Measurements from ENCODE around the gene PHLDA2. TPM values are rescaled to one million over a fixed set of nuclear protein-coding genes. Genes with fewer than 3 reads are reported as not detected.

PHLDA2 gene
- total and polyA plus RNA-seq, 9 of the 15 experiments (the other 6 are each of a cell fraction or from before 2014, with no cell fraction given): 0.43 to 42.4 (median 4.7) TPM

GRCh38 chr11:2930704-2931419 lies 1.6 kb upstream of the PHLDA2 start (continued):
- TF ChIP-seq CTCF (IDR thresholded peaks at IDR 0.05 in 2 of 3, conservative IDR thresholded peaks at IDR 0.05 in 1 of 3; ENCODE audit: insufficient read depth in 2 of 3, low read depth in 1 of 3, low read length in 3 of 3): peak; percentile 78 to 99 (median 90)
- no peak for TF ChIP-seq EGR1 (conservative IDR thresholded peaks at IDR 0.05)
- TF ChIP-seq MXD1 (CRISPR knock-in tag; IDR thresholded peaks at IDR 0.05; ENCODE audit: borderline replicate concordance, poor library complexity, severe bottlenecking): no peak
- TF ChIP-seq CCAR2 (IDR thresholded peaks at IDR 0.05; ENCODE audit: low read depth, low read length): no peak
- peak; percentile 39; the same call in 1 of the 2 replicates for TF ChIP-seq SMC3 (conservative IDR thresholded peaks at IDR 0.05; ENCODE audit: insufficient read depth, low read depth, low read length)
- no peak for TF ChIP-seq NONO (IDR thresholded peaks at IDR 0.05; ENCODE audit: low read depth in 2 of 2, low read length in 1 of 2)
- TF ChIP-seq CHD4 (IDR thresholded peaks at IDR 0.05; ENCODE audit: insufficient read depth, insufficient replicate concordance, low read depth, low read length, poor library complexity, severe bottlenecking): no peak
- no peak for TF ChIP-seq RUNX1 (IDR thresholded peaks at IDR 0.05; ENCODE audit: low read depth)
- TF ChIP-seq CREM (IDR thresholded peaks at IDR 0.05; ENCODE audit: low read depth): 0 out of 2 replicates have a peak, but pooled peaks have one; percentile 11
- TF ChIP-seq JUND (IDR thresholded peaks at IDR 0.05; ENCODE audit: borderline replicate concordance, low read depth, low read length): no peak
- peak; percentile 19; the same call in 2 of the 3 replicates for TF ChIP-seq JUND (tag; IDR thresholded peaks at IDR 0.05; ENCODE audit: borderline replicate concordance, low read depth, low read length)
- TF ChIP-seq ZNF407 (IDR thresholded peaks at IDR 0.05; ENCODE audit: low read depth): no peak
- no peak for TF ChIP-seq CREB5 (CRISPR knock-in tag; IDR thresholded peaks at IDR 0.05)
- TF ChIP-seq ZNF589 (CRISPR knock-in tag; IDR thresholded peaks at IDR 0.05; ENCODE audit: low read depth): no peak

All from K562 (cell line).